Keratinocyte (primary cell): ENCODE data around the gene SRD5A3. TPM values are rescaled to one million over a fixed set of nuclear protein-coding genes. Genes with fewer than 3 reads are reported as not detected.

Experiments used
- DNase-seq: peaks from one replicate; pipeline ENCODE4 v3.0.0-alpha.2; 2011; ENCODE audit warnings: low read depth, missing footprints, low spot score
- FAIRE-seq: peaks from 2 replicates; lab custom pipeline; 2011; peaks lifted over from hg19 to GRCh38; lab: Jason Lieb, UNC
- H2AFZ ChIP-seq: 2 replicates; pipeline ENCODE4 v1.6.0; 2012; ENCODE audit warnings: low read length, control low read depth, inconsistent platforms; ENCODE audit not compliant: control insufficient read depth
- H3K27ac ChIP-seq: 2 replicates; pipeline ENCODE4 v1.5.1; 2011; ENCODE audit warnings: low read length; ENCODE audit not compliant: control insufficient read depth, insufficient read depth
- H3K27me3 ChIP-seq: 3 replicates; pipeline ENCODE4 v1.6.0; 2011; ENCODE audit warnings: low read length; ENCODE audit not compliant: control insufficient read depth, insufficient read depth; ENCODE audit errors: extremely low read depth
- H3K36me3 ChIP-seq, 2 experiments: 2 replicates in 1 of 2; 3 replicates in 1 of 2; pipeline ENCODE4 v1.5.1; 2011; ENCODE audit warnings: low read length in 2 of 2, mild to moderate bottlenecking in 1 of 2; ENCODE audit not compliant: control insufficient read depth in 2 of 2, insufficient read depth in 2 of 2; ENCODE audit errors: extremely low read depth in 1 of 2
- H3K4me1 ChIP-seq: 3 replicates; pipeline ENCODE4 v1.5.1; 2011; ENCODE audit warnings: low read length; ENCODE audit not compliant: control insufficient read depth, insufficient read depth; ENCODE audit errors: extremely low read depth
- H3K4me2 ChIP-seq: 3 replicates; pipeline ENCODE4 v1.6.0; 2011; ENCODE audit warnings: low read depth, low read length; ENCODE audit not compliant: control insufficient read depth, insufficient read depth; ENCODE audit errors: extremely low read depth
- H3K4me3 ChIP-seq, 3 experiments: fragments of 200-600 bp in 1 of 3; sonication (generic) in 1 of 3; 2 replicates in 2 of 3; 3 replicates in 1 of 3; pipeline ENCODE4 v1.5.1; 2011 to 2016; ENCODE audit warnings: low read length in 3 of 3, mild to moderate bottlenecking in 3 of 3, control low read depth in 2 of 3, inconsistent platforms in 1 of 3, low read depth in 1 of 3, mixed read lengths in 1 of 3, mixed run types in 1 of 3, moderate library complexity in 1 of 3; ENCODE audit not compliant: control insufficient read depth in 2 of 3, insufficient read depth in 2 of 3; ENCODE audit errors: extremely low read depth in 1 of 3
- H3K79me2 ChIP-seq: 2 replicates; pipeline ENCODE4 v1.6.0; 2012; ENCODE audit warnings: low read length; ENCODE audit not compliant: control insufficient read depth, insufficient read depth
- H3K9ac ChIP-seq: 3 replicates; pipeline ENCODE4 v1.6.0; 2011; ENCODE audit warnings: low read length; ENCODE audit not compliant: control insufficient read depth, insufficient read depth; ENCODE audit errors: extremely low read depth
- H3K9me1 ChIP-seq: 3 replicates; pipeline ENCODE4 v1.6.0; 2011; ENCODE audit warnings: low read length; ENCODE audit not compliant: control insufficient read depth, insufficient read depth; ENCODE audit errors: extremely low read depth
- H3K9me3 ChIP-seq: 2 replicates; pipeline ENCODE4 v1.5.1; 2012; ENCODE audit warnings: low read depth, low read length; ENCODE audit not compliant: control insufficient read depth
- H4K20me1 ChIP-seq: 3 replicates; pipeline ENCODE4 v1.6.0; 2011; ENCODE audit warnings: low read length; ENCODE audit not compliant: control insufficient read depth, insufficient read depth; ENCODE audit errors: extremely low read depth
- CTCF ChIP-seq, 3 experiments: IDR thresholded peaks in 1 of 3; conservative IDR thresholded peaks in 1 of 3; optimal IDR thresholded peaks in 1 of 3; 2 replicates in 2 of 3; 3 replicates in 1 of 3; pipeline versions ENCODE3 to v1.5.1; 2011; ENCODE audit warnings: low read length in 3 of 3, mild to moderate bottlenecking in 3 of 3, moderate library complexity in 2 of 3, control low read depth in 1 of 3, inconsistent platforms in 1 of 3; ENCODE audit not compliant: insufficient read depth in 2 of 3; ENCODE audit errors: extremely low read depth in 1 of 3
- EZH2 ChIP-seq: IDR thresholded peaks from one replicate; pipeline ENCODE4 v1.6.1; 2012; ENCODE audit warnings: inconsistent platforms, mild to moderate bottlenecking, low read length, moderate library complexity
- dilution Hi-C: fragments of 300-500 bp; cut with MboI; formaldehyde crosslinking; loops from one replicate; pipeline ENCODE4 v1.7.0; 2020; ENCODE audit warnings: low sequenced_read_pairs; ENCODE audit not compliant: extremely low pct_ligation_motif_present
- polyA plus RNA-seq, 5 experiments: library from polyadenylated mRNA; depleted of rRNA in 3 of 5; stranded (reverse) in 3 of 5; stranded (forward) in 1 of 5; unstranded in 1 of 5; fragments of >200 nt; gene quantifications; 1 replicate in 1 of 5; 2 replicates in 3 of 5; 3 replicates in 1 of 5; pipeline versions ENCODE4 v1.2.1 to v1.2.3, GENCODE V29; 2011 to 2012; ENCODE audit warnings: missing spikeins in 2 of 5, low read depth in 1 of 5, low replicate concordance in 1 of 5

The SRD5A3 gene
- polyA plus RNA-seq, 1 donor (not counting 4 experiments of a cell fraction or from before 2014, with no cell fraction given) = 15.6 TPM

- Histone ChIP-seq H3K27me3 (no peaks in the 10 kb centered on the region), H3K9me1 (no peaks in the 10 kb centered on the region), H3K4me3 (no peak overlapping the region), H2AFZ (no peak overlapping the region), H3K27ac (no peak overlapping the region), H3K4me1 (peaks cover 10% of the 10 kb centered on the region), H3K9ac (no peak overlapping the region), H3K4me2 (no peak overlapping the region), H3K36me3 (no peaks in the 10 kb centered on the region), H3K79me2 (no peaks in the 10 kb centered on the region), H3K9me3 (no peaks in the 10 kb centered on the region), H4K20me1 (no peaks in the 10 kb centered on the region)
- no peak for FAIRE-seq
- dilution Hi-C loops = loop anchor here (25.0 kb wide), 1 partner anchor 296 kb away; no protein-coding TSS in a partner anchor
- no peak for TF ChIP-seq CTCF (optimal IDR thresholded peaks at IDR 0.05 in 1 of 3, IDR thresholded peaks at IDR 0.05 in 1 of 3, conservative IDR thresholded peaks at IDR 0.05 in 1 of 3; ENCODE audit: extremely low read depth in 1 of 3, insufficient read depth in 2 of 3, low read length in 3 of 3)
- no peak for TF ChIP-seq EZH2
- DNase-seq = no peak
These were observed 38.0 kb upstream of the SRD5A3 start for GRCh38 chr4:55308071-55308470.

GRCh38 chr4:55311792-55312488, 34.1 kb upstream of the SRD5A3 start:
- H2AFZ ChIP-seq = no peak overlapping the region
- no peaks in the 10 kb centered on the region for H3K9me1 ChIP-seq
- H3K4me2 ChIP-seq = no peak overlapping the region
- no peaks in the 10 kb centered on the region for H4K20me1 ChIP-seq
- H3K27ac ChIP-seq = no peak overlapping the region
- H3K36me3 ChIP-seq = no peaks in the 10 kb centered on the region
- no peak overlapping the region for H3K9ac ChIP-seq
- FAIRE-seq (no peak), DNase-seq (no peak)
- H3K27me3 ChIP-seq = no peaks in the 10 kb centered on the region
- H3K4me1 ChIP-seq = no peaks in the 10 kb centered on the region
- no peaks in the 10 kb centered on the region for H3K79me2 ChIP-seq
- no peaks in the 10 kb centered on the region for H3K9me3 ChIP-seq
- no peak overlapping the region for H3K4me3 ChIP-seq
- dilution Hi-C loops = loop anchor here (25.0 kb wide), 1 partner anchor 300 kb away; no protein-coding TSS in a partner anchor
- no peak for TF ChIP-seq CTCF (optimal IDR thresholded peaks at IDR 0.05 in 1 of 3, IDR thresholded peaks at IDR 0.05 in 1 of 3, conservative IDR thresholded peaks at IDR 0.05 in 1 of 3; ENCODE audit: extremely low read depth in 1 of 3, insufficient read depth in 2 of 3, low read length in 3 of 3)
